Naive thymus-derived CD4-positive, alpha-beta T cell (primary cell): ENCODE measurements around the gene WDR27. TPM values are rescaled to one million over a fixed set of nuclear protein-coding genes. Genes with fewer than 3 reads are reported as not detected.
"Not testable (repeated sequence)": the region's sequence is repeated elsewhere in the genome, so short reads cannot be mapped to it uniquely, and the experiment has no call there.

Experiments
- ATAC-seq: fragments of 150-1000 bp; cut with Tn5 transposase; 2 replicates; pipeline ENCODE4 v1.10.0; 2021; ENCODE audit warnings: mild to moderate bottlenecking, moderate library complexity
- CTCF ChIA-PET: fragments of 350-600 bp; sonication (Branson Sonifier 250); formaldehyde crosslinking; loops from one replicate; lab custom pipeline; 2021; ENCODE audit warnings: antibody characterized with exemption; lab: Charles Lee
- POLR2A ChIA-PET: fragments of 350-600 bp; sonication (Branson Sonifier 250); formaldehyde crosslinking; loops from one replicate; lab custom pipeline; 2021; ENCODE audit warnings: antibody characterized with exemption, inconsistent platforms; lab: Charles Lee
- DNase-seq, 9 donors: peaks; one replicate each; pipeline versions ENCODE4 v3.0.0 to v3.0.0-alpha.2; 2020 to 2022; ENCODE audit warnings: mixed read lengths in 1 of 9
- H3K27ac ChIP-seq: one replicate; pipeline ENCODE4 v1.7.0; 2013; ENCODE audit warnings: mild to moderate bottlenecking, low read depth, low read length, moderate library complexity
- H3K27me3 ChIP-seq, 2 donors: one replicate each; pipeline ENCODE4 v1.7.0; 2013; ENCODE audit warnings: low read length in 2 of 2, mild to moderate bottlenecking in 2 of 2, moderate library complexity in 2 of 2; ENCODE audit not compliant: control insufficient read depth in 2 of 2, insufficient read depth in 2 of 2
- H3K36me3 ChIP-seq, 3 experiments: 1 replicate in 2 of 3; 2 replicates in 1 of 3; pipeline ENCODE4 v1.7.0; 2013; ENCODE audit warnings: low read length in 3 of 3, mild to moderate bottlenecking in 3 of 3, moderate library complexity in 1 of 3; ENCODE audit not compliant: insufficient read depth in 3 of 3, control insufficient read depth in 2 of 3
- H3K4me1 ChIP-seq, 2 donors: one replicate each; pipeline ENCODE4 v1.7.0; 2013; ENCODE audit warnings: low read length in 2 of 2, mild to moderate bottlenecking in 2 of 2, moderate library complexity in 1 of 2; ENCODE audit not compliant: control insufficient read depth in 2 of 2, insufficient read depth in 2 of 2
- H3K4me3 ChIP-seq: 2 replicates; pipeline ENCODE4 v1.7.0; 2013; ENCODE audit warnings: mild to moderate bottlenecking, low read length
- H3K9me3 ChIP-seq, 3 experiments: 1 replicate in 2 of 3; 2 replicates in 1 of 3; pipeline ENCODE4 v1.7.0; 2013; ENCODE audit warnings: low read length in 3 of 3; ENCODE audit not compliant: control insufficient read depth in 2 of 3
- H3K27ac Mint-ChIP-seq, 9 donors: one replicate each; pipeline ENCODE4 v1.8.0; 2020 to 2022; ENCODE audit warnings: mixed read lengths in 9 of 9, mild to moderate bottlenecking in 8 of 9, moderate library complexity in 5 of 9, inconsistent platforms in 2 of 9
- H3K27me3 Mint-ChIP-seq, 5 donors: one replicate each; pipeline ENCODE4 v1.8.0; 2021 to 2022; ENCODE audit warnings: mixed read lengths in 5 of 5, mild to moderate bottlenecking in 1 of 5
- H3K36me3 Mint-ChIP-seq, 5 donors: one replicate each; pipeline ENCODE4 v1.8.0; 2020 to 2022; ENCODE audit warnings: mixed read lengths in 5 of 5, mild to moderate bottlenecking in 3 of 5, inconsistent platforms in 1 of 5
- H3K4me1 Mint-ChIP-seq, 7 donors: one replicate each; pipeline ENCODE4 v1.8.0; 2020 to 2022; ENCODE audit warnings: mixed read lengths in 7 of 7, mild to moderate bottlenecking in 3 of 7, inconsistent platforms in 1 of 7
- H3K4me3 Mint-ChIP-seq, 10 donors: one replicate each; pipeline ENCODE4 v1.8.0; 2020 to 2022; ENCODE audit warnings: mild to moderate bottlenecking in 10 of 10, mixed read lengths in 10 of 10, moderate library complexity in 6 of 10, inconsistent platforms in 2 of 10
- H3K9me3 Mint-ChIP-seq, 11 donors: one replicate each; pipeline ENCODE4 v1.8.0; 2020 to 2022; ENCODE audit warnings: mixed read lengths in 11 of 11, mild to moderate bottlenecking in 4 of 11, inconsistent platforms in 1 of 11, moderate library complexity in 1 of 11
- intact Hi-C, 2 donors: fragments of 100-400 bp; cut with micrococcal nuclease; formaldehyde crosslinking; loops; one replicate each; pipeline ENCODE4 v1.15.1; 2023
- polyA plus RNA-seq, 2 donors: library from polyadenylated mRNA; unstranded; fragments of 300-500 nt; fragmentation: Illumina TruSeq; gene quantifications; one replicate each; pipeline ENCODE4 v1.2.3, GENCODE V29; 2021
- total RNA-seq, 6 experiments: library from RNA in 5 of 6; stranded (reverse) in 5 of 6; gene quantifications; 1 replicate in 5 of 6; 2 replicates in 1 of 6; pipeline ENCODE4 v1.2.3 and lab custom pipeline; 2021 to 2026

WDR27 gene
- total and polyA plus RNA-seq, 7 experiments from 2014 or later, result 6.7 to 89.0 (median 36.0) TPM

DNA sequence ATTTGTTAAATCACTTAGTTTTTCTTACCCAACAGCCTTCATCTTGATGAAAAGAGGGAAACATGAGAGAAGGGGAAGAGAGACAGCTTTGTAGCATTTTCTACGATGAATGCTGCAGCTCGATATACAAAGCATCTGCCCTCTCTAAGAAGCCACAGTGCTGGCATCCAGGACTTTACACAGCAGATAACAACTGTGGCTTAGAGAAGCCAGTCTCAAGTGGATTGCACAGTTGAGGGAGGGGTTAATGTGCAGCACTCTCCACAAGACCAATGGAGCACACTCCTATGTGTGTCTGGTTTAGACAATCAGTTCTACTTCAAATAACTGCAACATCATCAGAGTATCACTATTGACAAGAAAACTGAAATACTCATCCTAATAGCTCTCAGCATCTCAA is 5.9 kb upstream of the WDR27 start:
- peaks cover 0 to 15% (median 13%) of the 10 kb centered on the region in 5 donors for H3K36me3 Mint-ChIP-seq
- CTCF ChIA-PET, result interaction anchor here (0.9 kb wide), 1 partner anchor 14 kb away, joined by 3 read pairs; no protein-coding TSS in a partner anchor
- H3K27ac Mint-ChIP-seq, result peak overlapping the region in 7 of 9 donors; percentile 29 to 78 (median 62)

DNA sequence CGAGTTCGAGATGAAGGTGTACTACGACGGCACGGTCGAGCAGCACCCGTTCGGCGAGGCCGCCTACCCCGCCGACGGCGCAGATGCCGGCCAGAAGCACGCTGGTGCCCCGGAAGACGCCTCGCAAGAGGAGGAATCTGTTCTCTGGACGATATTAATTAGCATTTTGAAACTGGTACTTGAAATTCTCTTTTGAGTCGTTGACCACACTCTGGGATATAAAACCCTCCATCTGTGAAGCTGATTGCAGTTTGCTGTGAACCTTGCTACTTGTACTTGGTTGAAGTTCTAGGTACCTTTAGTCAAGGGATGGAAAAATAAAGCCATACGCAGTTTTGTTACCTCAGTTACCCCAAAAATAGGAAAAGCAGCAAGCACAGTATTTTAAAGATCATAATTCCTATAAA is 1.0 kb upstream of the WDR27 start:
- H3K27ac Mint-ChIP-seq, result peak overlapping the region; percentile 82 to 96 (median 93)
- intact Hi-C loops, result loop anchor here (1.0 to 5.0 kb wide), 9 partner anchors 20 to 881 kb away; partner anchors contain the start of genes DYNLT2 (in 2 of the 2), ERMARD (in 2 of the 2), FAM120B (in 2 of the 2) and PDCD2 (in 2 of the 2)
- H3K36me3 Mint-ChIP-seq, result peaks cover 0 to 14% (median 0%) of the 10 kb centered on the region in 5 donors
- H3K4me3 ChIP-seq, result peak overlapping the region; percentile 95
- peaks cover 31 to 72% (median 61%) of the 10 kb centered on the region in 7 donors for H3K4me1 Mint-ChIP-seq
- peak overlapping the region; percentile 98 for H3K27ac ChIP-seq
- no peaks in the 10 kb centered on the region for H3K27me3 Mint-ChIP-seq
- ChIA-PET CTCF (interaction anchor here (2.2 kb wide), 1 partner anchor 19 kb away, joined by 6 read pairs; no protein-coding TSS in a partner anchor), POLR2A (interaction anchor here (0.8 to 15.5 kb wide), 7 partner anchors 15 to 881 kb away, joined by 3 to 307 read pairs (median 12); partner anchors contain the start of genes DYNLT2, ERMARD, PDCD2 and PHF10)
- DNase-seq, result no peak
- H3K36me3 ChIP-seq, result peaks cover 0 to 21% (median 4%) of the 10 kb centered on the region in 3 experiments
- no peaks in the 10 kb centered on the region for H3K9me3 Mint-ChIP-seq
- peaks cover 22 to 36% of the 10 kb centered on the region in 2 donors for H3K4me1 ChIP-seq
- ATAC-seq, result no peak
- H3K9me3 ChIP-seq, result no peaks in the 10 kb centered on the region
- H3K27me3 ChIP-seq, result no peaks in the 10 kb centered on the region
- H3K4me3 Mint-ChIP-seq, result peak overlapping the region; percentile 82 to 94 (median 90)

More for the DNA sequence above, 5.9 kb upstream of the WDR27 start:
- Histone ChIP-seq H3K27ac (peak overlapping the region; percentile 3), H3K36me3 (peaks cover 8 to 42% (median 13%) of the 10 kb centered on the region in 3 experiments), H3K9me3 (no peaks in the 10 kb centered on the region), H3K4me3 (no peak overlapping the region), H3K4me1 (peaks cover 15 to 23% of the 10 kb centered on the region in 2 donors), H3K27me3 (no peaks in the 10 kb centered on the region)
- intact Hi-C loops, result no loop called here
- Mint-ChIP-seq H3K9me3 (no peaks in the 10 kb centered on the region), H3K4me3 (no peak overlapping the region), H3K4me1 (peaks cover 31 to 68% (median 46%) of the 10 kb centered on the region in 7 donors), H3K27me3 (no peaks in the 10 kb centered on the region)
- ATAC-seq (no peak), DNase-seq (no peak)
- POLR2A ChIA-PET, result interaction anchor here (0.5 to 15.5 kb wide), 5 partner anchors 8 to 382 kb away, joined by 3 to 307 read pairs (median 3); partner anchors contain the start of genes DYNLT2, ERMARD and PHF10

DNA sequence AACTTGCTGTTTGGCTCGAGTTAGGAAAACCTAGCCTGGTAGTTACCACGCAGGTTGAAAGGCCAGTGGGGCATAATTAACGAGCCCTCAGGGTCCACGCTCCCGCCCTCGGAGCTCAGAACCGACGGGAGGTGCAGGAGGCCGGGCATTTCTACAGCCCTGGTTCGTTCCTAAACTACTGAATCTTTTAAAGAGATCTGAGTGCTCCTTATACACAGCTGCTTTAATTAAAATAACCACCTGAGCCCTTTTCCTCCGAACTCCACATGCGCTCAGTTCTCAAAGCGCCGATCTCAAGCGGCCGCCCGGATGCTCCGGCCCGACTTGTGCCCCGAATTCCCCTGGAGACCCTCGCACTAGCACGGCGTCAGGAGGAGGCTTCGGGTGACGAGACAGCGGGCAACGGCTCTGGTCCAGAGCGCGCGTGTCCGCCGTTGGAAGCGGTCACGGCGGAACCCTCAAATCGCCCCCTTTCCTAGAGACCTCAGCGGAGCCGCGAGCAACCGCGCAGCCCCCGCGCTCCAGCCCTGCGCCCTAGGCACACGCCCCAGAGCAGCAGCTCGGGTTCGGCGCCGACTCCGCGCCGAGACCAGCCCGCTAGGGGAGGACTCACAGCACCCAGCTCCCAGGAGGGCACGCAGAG is 397 bp downstream of the WDR27 start:
- Mint-ChIP-seq H3K27ac (peak overlapping the region; percentile 85 to 94 (median 91)), H3K36me3 (peaks cover 0 to 13% (median under 1%) of the 10 kb centered on the region in 5 donors), H3K27me3 (no peaks in the 10 kb centered on the region), H3K4me1 (peaks cover 27 to 58% (median 49%) of the 10 kb centered on the region in 7 donors), H3K4me3 (peak overlapping the region; percentile 89 to 94 (median 90)), H3K9me3 (peaks cover 0 to under 1% (median 0%) of the 10 kb centered on the region in 11 donors)
- Histone ChIP-seq H3K36me3 (peaks cover 0 to 21% (median 4%) of the 10 kb centered on the region in 3 experiments), H3K27me3 (no peaks in the 10 kb centered on the region), H3K9me3 (no peaks in the 10 kb centered on the region), H3K4me3 (peak overlapping the region; percentile 95), H3K27ac (peak overlapping the region; percentile 98), H3K4me1 (peaks cover 22 to 36% of the 10 kb centered on the region in 2 donors)
- intact Hi-C loops, result loop anchor here (1.0 to 5.0 kb wide), 3 partner anchors 591 to 806 kb away; partner anchors contain the start of gene DLL1 (in 1 of the 2)
- POLR2A ChIA-PET, result interaction anchor here (0.5 to 15.5 kb wide), 13 partner anchors 8 to 883 kb away, joined by 3 to 307 read pairs (median 4); partner anchors contain the start of genes DYNLT2, ERMARD, FAM120B and PDCD2
- CTCF ChIA-PET, result interaction anchor here (0.6 to 2.2 kb wide), 3 partner anchors 21 to 1883 kb away, joined by 3 to 6 read pairs (median 4); no protein-coding TSS in a partner anchor
- ATAC-seq (peak; percentile 1), DNase-seq (peak in 1 of 9 donors; percentile 5)

DNA sequence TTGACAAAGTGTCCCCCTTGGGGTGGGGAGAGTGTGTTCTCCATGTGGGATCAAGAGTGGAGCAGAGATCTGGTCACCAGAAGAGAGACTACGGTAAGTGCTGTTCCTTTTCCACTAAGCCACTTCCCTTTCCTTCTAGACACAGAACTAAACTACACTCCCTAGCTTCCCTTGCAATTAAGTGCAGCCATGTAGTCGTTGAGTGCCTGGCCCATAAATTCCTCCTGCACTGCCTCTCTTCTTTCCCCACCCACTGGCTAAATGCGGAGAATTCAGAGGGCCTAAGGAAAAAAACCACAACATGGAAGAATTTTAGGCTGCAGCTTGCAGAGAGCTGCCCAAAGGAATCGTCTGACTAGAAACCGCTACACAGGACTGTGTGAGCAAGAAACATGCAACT is 1.5 kb downstream of the WDR27 start:
- no peaks in the 10 kb centered on the region for H3K27me3 ChIP-seq
- H3K27me3 Mint-ChIP-seq, result no peaks in the 10 kb centered on the region
- H3K4me1 Mint-ChIP-seq, result peaks cover 24 to 47% (median 43%) of the 10 kb centered on the region in 7 donors
- no peak for DNase-seq
- ChIA-PET POLR2A (interaction anchor here (0.6 to 15.5 kb wide), 5 partner anchors 7 to 388 kb away, joined by 3 to 307 read pairs (median 11); partner anchors contain the start of genes DYNLT2, ERMARD and PHF10), CTCF (no interaction called here)
- peaks cover 0 to 4% (median 0%) of the 10 kb centered on the region in 3 experiments for H3K9me3 ChIP-seq
- H3K27ac ChIP-seq, result peak overlapping the region; percentile 98
- H3K27ac Mint-ChIP-seq, result peak overlapping the region in 5 of 9 donors; percentile 26 to 92 (median 62)
- H3K36me3 Mint-ChIP-seq, result peaks cover 0 to 16% (median 6%) of the 10 kb centered on the region in 5 donors
- peaks cover 0 to 17% (median 4%) of the 10 kb centered on the region in 3 experiments for H3K36me3 ChIP-seq
- H3K4me1 ChIP-seq, result peaks cover 22 to 36% of the 10 kb centered on the region in 2 donors
- no peak for ATAC-seq
- H3K4me3 ChIP-seq, result no peak overlapping the region
- H3K9me3 Mint-ChIP-seq, result peaks cover 0 to 7% (median 2%) of the 10 kb centered on the region in 11 donors
- intact Hi-C loops, result loop anchor here (5.0 kb wide), 2 partner anchors 592 to 803 kb away; partner anchors contain the start of gene DLL1 (in 1 of the 2)
- peak overlapping the region in 8 of 10 donors; percentile 1 to 94 (median 90) for H3K4me3 Mint-ChIP-seq

DNA sequence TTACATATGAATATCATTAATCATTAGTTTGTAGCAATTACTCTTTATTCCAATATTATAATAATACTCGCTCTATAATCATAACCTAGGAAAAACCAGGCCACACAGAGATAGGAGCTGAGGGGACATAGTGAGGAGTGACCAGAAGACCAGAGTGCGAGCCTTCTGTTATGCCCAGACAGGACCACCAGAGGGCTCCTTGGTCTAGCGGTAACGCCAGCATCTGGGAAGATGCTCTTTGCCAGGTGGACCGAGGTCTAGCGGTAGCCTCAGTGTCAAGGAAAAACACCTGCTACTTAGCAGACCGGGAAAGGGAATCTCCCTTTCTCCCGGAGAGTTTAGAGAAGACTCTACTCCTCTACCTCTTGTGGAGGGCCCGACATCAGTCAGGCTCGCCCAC is 4.7 kb downstream of the WDR27 start:
- H3K27me3 Mint-ChIP-seq, H3K9me3 ChIP-seq, H3K27ac Mint-ChIP-seq, ATAC-seq, DNase-seq, intact Hi-C loops, CTCF ChIA-PET, H3K4me1 ChIP-seq, H3K27me3 ChIP-seq, H3K27ac ChIP-seq, H3K4me3 ChIP-seq: not testable (repeated sequence)
- H3K4me1 Mint-ChIP-seq, result peaks cover 7 to 24% (median 20%) of the 10 kb centered on the region in 7 donors
- H3K9me3 Mint-ChIP-seq, result peaks cover 2 to 22% (median 6%) of the 10 kb centered on the region in 11 donors
- POLR2A ChIA-PET, result interaction anchor here (15.5 kb wide), 1 partner anchor 21 kb away, joined by 307 read pairs; the partner anchor contains the start of gene PHF10
- peak overlapping the region in 1 of 10 donors; percentile 20 for H3K4me3 Mint-ChIP-seq
- H3K36me3 ChIP-seq, result peaks cover 0 to 12% (median 0%) of the 10 kb centered on the region in 3 experiments
- H3K36me3 Mint-ChIP-seq, result peaks cover 5 to 27% (median 16%) of the 10 kb centered on the region in 5 donors

DNA sequence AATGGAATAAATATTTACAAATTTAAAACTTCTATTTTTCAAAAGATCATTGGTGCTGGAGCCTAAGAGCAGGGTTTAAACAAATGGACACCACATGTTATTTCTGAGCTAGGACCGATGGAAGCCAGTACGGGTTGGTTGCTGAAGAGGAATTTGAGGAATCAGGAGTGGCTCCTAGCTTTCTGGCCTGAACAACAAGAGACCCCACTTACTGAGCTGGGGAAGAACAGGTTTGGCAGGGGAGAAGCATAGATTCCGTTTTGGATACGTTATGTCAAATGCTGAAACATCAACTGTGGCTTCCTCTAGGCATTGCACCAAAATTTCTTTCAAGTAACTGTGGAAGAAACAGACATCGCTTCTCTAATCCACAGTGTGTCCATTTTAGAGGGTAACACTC is 6.7 kb downstream of the WDR27 start:
- no peaks in the 10 kb centered on the region for H3K27me3 ChIP-seq
- Mint-ChIP-seq H3K4me3 (no peak overlapping the region), H3K4me1 (peaks cover 9 to 21% (median 15%) of the 10 kb centered on the region in 7 donors), H3K27ac (no peak overlapping the region), H3K9me3 (peaks cover 5 to 28% (median 9%) of the 10 kb centered on the region in 11 donors), H3K27me3 (no peaks in the 10 kb centered on the region), H3K36me3 (peaks cover 5 to 39% (median 31%) of the 10 kb centered on the region in 5 donors)
- peaks cover 0 to 4% (median 0%) of the 10 kb centered on the region in 3 experiments for H3K9me3 ChIP-seq
- H3K27ac ChIP-seq, result no peak overlapping the region
- ChIA-PET CTCF (no interaction called here), POLR2A (no interaction called here)
- no peak overlapping the region for H3K4me3 ChIP-seq
- no peaks in the 10 kb centered on the region for H3K4me1 ChIP-seq
- intact Hi-C loops, result no loop called here
- peaks cover 0 to 3% (median 0%) of the 10 kb centered on the region in 3 experiments for H3K36me3 ChIP-seq
- no peak for DNase-seq
- ATAC-seq, result no peak
